GM18499 (cell line): ENCODE data around the gene HPGD.

Experiments
- ATAC-seq: cut with Tn5 transposase; IDR thresholded peaks from one replicate; pipeline ENCODE4 v1.9.1; 2021; ENCODE audit warnings: moderate number of reproducible peaks; ENCODE audit not compliant: insufficient read depth, unreplicated experiment

Gene HPGD

GRCh38 chr4:174485025-174485424 lies 37.3 kb downstream of the HPGD start:
- no peak for ATAC-seq

GRCh38 chr4:174483792-174484191 lies 38.5 kb downstream of the HPGD start:
- ATAC-seq: no peak

DNA sequence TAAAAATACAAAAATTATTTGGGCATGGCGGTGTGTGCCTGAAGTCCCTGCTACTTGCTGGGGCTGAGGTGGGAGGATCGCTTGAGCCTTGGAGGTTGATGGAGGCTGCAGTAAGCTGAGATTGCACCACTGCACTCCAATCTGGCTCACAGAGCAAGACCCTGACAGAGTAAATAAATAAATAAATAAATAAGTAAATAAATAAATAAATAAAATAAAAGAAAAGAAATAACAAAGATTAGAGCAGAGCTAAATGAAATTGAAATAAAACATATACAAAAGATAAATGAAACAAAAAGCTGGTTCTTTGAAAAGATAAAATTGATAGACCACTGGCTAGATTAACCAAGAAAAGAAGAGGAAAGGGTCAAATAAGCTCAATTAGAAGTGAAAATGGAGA lies 43.1 kb downstream of the HPGD start:
- no peak for ATAC-seq

DNA sequence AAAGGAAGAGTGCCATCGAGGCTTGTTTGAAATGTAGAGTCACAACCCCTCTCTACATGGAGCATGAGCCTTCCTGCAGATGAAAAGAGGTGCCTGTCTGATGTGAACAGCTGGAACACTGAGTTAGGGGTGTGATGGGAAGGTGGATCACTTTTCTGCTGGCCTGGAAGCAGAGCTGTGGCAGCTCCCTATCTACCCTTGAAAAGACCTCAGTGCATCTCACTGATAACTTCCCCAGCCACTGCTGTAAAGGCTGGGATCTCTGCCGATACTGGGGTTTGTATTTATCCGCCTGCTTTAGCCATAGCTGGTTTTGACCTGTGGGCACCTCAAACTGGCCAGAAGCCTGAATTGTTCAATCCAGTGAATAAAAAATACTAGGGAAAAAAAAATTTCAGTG lies 46.8 kb downstream of the HPGD start:
- ATAC-seq: no peak

DNA sequence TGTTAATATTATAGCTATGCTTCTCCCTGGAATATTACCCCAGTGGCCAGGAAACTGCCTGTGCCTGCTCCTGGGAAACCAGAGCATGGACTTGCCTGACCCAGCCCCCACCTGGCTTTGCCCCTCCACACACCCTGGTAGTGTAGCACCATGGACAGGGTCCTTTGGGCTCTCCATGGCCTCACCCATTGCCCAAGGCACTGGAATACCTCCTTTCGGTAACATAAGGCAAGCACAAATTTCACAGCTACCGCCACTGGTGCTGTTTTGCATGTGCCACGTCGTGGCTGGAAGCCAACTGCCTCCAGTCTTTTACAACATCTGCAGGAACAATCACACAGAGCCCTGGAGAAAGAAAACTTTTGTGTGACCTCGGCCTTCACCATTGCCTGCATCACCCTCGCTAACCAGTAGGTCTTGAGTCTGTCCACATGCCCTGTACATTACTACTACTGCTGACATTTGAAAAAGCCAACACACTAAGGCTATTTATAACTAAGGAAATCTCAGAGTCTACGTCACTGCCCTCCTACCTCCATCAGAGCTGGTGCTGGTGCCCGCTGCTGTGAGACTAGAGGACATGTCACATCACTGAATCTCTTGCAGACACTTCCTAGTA lies 47.7 kb downstream of the HPGD start:
- no peak for ATAC-seq

GRCh38 chr4:174467107-174467506 lies 55.2 kb downstream of the HPGD start:
- ATAC-seq: no peak

DNA sequence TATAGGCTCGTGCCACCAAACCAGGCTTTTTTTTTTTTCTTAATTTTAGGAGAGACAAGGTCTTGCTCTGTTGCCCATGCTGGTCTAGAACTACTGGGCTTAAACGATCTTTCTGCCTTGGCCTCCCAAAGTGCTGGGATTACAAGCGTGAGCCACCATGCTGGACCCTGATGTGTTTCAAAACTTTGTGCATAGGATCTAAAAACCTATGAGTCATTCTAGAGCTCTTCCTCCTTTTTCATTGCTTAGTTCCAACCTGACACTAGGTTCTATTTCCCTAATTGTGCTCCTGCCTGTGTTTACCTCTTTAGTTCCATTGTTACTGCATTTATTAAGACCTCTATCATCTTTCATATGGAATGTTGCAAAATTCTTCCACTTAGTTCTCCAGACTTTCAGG lies 57.3 kb downstream of the HPGD start:
- no peak for ATAC-seq

- no peak for ATAC-seq
These were observed 60.7 kb downstream of the HPGD start for GRCh38 chr4:174461466-174462106.

GRCh38 chr4:174460684-174461083 lies 61.6 kb downstream of the HPGD start:
- no peak for ATAC-seq

DNA sequence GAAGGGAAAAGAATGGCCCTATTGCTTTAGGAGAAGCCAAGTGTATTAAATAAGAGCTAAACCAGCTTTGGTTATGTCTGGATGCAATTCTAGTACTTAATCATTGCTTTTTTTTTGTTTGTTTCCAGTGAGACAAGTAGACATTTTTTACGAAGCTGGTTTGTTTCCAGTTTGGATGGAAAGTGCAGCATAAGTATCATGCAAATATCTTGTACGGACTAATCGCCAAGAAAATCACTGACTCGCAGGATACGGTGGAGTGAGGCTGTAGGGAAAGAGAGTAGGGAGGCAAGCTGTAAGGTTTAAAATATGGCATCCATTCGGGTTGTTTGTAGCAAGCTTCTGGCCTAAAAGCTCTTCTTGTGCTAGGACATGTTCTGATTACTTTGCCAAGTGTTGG lies 64.8 kb downstream of the HPGD start:
- ATAC-seq: no peak

DNA sequence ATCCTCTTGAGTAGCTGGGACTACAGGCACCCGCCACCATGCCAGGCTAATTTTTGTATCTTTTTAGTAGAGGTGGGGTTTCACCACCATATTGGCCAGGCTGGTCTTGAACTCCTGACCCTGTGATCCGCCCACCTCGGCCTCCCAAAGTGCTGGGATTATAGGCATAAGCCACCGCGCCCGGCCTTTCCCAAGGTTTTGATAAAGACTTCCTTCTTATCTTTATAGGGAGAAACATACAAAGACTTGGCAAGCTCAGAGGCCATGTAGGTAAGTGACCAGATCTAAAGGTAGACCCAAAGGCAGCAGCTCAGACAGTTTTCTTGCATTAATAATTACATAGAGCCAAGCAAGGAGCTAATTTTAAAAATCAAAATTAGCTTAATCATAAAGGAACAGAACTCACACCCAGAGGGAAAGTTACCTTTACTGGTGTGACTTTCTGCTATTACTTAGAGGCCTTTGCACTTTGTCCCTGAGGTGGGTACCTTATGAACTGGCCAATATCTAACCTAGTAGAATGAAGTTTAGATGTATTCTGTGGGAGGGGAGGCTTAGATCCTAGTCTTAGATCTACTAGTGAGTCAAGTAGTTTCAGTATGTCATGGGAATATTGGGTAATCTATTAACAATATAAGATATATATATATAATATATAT lies 67.3 kb downstream of the HPGD start:
- no peak for ATAC-seq

GRCh38 chr4:174451718-174452296 lies 70.5 kb downstream of the HPGD start:
- ATAC-seq: no peak

GRCh38 chr4:174450786-174451125 lies 71.5 kb downstream of the HPGD start:
- no peak for ATAC-seq

DNA sequence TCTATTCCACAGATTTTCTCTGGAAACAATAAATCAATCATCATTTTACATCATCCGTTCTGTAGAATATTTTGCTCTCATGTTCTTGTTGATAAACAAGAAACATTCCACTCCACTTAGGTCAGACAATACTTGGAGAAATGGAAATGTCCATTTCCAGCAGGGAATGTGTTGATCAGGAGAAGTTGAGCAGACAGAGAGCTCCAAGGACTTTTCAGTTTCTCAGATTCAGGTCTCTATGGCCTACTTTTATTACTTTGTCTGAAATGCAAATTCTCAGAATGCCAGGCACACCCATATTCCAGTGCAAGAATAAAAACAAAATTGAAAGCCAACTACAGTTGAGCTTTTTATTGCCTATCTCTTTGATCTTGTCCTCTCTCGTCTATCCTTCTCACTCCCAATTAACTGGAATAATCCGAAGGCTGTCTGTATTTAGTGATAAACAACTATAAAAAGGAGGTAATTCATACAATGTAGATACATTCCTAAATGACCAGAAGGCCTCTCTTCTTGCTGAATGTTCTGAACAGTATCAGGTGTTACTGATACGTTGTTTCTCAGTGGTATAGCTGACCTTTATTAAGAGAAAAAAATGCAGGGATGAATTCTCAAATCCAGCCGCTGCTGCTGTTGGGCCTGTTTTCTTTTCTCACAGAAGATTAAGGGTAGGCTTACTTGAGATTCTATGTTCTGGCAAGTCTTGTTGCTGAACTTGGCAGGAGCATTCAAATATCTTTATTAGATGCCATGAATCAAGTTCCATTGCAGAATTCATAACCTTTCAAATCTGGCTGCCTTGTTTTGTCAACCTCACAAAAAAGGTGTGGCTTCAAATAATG lies 72.1 kb downstream of the HPGD start:
- no peak for ATAC-seq

DNA sequence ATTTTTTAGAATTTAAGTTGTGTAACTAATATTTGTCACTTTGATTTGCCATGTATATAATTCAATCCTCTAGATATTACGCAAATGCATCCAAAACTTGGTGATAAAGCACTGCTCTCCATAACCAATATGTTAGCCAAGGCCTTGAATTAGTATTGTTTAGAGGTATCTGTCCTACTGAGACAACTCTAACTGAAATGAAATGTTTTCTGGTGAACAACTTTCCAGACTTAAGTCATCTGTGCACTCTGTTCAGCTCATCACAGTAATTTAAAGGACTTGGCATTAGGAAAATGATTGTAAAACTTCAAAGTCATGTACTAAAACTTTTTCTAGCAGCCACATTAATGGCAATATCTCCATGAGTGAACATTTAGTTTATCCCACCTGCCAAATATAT lies 73.1 kb downstream of the HPGD start:
- ATAC-seq: no peak

DNA sequence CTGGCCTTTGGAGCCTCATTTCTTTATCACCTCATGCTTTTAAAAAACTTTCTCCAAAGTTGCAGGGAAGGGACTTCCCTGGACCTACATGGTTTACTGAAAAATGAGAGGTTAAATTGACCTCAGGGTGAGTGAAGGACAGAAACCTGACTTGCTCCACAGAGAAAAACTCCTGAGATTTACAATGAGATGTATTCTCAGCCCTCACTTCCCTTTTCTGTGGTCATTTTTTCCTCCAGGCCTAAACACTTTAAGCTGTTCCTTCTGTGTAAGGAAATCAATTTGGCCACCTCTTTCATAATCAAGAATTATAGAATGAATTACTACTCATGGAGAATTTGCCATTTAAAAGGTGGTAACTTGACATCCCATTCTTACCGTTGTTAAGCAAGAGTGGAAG lies 77.9 kb downstream of the HPGD start:
- no peak for ATAC-seq
